GM19193 (cell line): ENCODE results near the gene NR3C1.
A peak's percentile ranks its signal among the peaks of the same experiment; 100 is the strongest.

Source experiments
- POLR2A ChIP-seq: IDR thresholded peaks from 4 replicates; pipeline ENCODE4 v1.6.1; 2011; ENCODE audit not compliant: insufficient read depth, insufficient read length; ENCODE audit errors: extremely low read depth

The NR3C1 gene

GRCh38 chr5:143243103-143243502 lies 160.4 kb downstream of the NR3C1 start:
- TF ChIP-seq POLR2A: no peak

GRCh38 chr5:143241892-143242291 lies 161.6 kb downstream of the NR3C1 start:
- no peak for TF ChIP-seq POLR2A

DNA sequence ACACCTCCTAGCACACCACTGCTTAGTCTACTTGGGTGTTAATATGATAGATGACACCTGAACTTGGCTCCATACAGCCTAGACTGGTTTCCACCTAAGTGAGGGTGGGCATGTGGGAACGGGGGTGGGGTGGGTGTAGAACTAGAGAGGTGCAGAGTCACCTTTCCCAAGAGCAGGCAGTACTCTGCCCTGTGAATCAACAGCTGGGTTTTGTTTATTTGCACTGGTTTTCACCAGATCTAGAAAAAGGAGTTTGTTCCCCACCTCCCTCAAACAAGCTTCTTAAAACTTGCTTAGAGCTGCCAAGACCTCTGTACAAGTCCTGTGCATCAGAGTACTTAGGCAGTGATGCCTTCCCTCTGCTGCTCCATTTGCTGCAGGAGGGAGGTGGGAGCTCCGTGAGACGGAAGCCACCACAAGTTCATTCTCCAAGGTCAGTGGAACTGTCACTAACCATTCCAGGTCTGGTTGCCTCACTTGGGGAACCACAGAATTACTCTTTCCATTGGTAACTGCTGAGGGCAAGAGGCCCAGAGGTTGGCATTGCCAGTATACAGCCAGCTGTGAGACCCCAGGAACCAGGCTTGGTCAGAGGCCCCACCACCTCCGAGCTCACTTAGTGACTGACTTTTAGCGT lies 163.5 kb downstream of the NR3C1 start:
- no peak for TF ChIP-seq POLR2A

DNA sequence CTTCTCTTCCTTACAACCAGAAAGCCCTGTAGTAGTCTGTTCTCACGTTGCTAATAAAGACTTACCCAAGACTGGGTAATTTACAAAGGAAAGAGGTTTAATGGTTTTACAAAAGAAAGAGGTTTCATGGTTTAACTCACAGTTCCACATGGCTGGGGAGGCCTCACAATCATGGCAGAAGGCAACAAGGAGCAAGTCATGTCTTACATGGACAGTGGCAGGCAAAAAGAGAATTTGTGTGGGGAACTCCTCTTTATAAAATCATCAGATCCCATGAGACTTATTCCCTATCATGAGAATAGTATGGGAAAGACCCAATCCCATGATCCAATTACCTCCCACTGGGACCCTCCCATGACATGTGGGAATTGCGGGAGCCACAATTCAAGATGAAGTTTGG lies 164.9 kb downstream of the NR3C1 start:
- TF ChIP-seq POLR2A: no peak

GRCh38 chr5:143237664-143238063 lies 165.8 kb downstream of the NR3C1 start:
- TF ChIP-seq POLR2A: no peak

GRCh38 chr5:143236682-143237081 lies 166.8 kb downstream of the NR3C1 start:
- no peak for TF ChIP-seq POLR2A

GRCh38 chr5:143235423-143235822 lies 168.1 kb downstream of the NR3C1 start:
- TF ChIP-seq POLR2A: no peak

GRCh38 chr5:143234162-143234842 lies 169.2 kb downstream of the NR3C1 start:
- TF ChIP-seq POLR2A: no peak

- TF ChIP-seq POLR2A: no peak
These were observed 170.5 kb downstream of the NR3C1 start for GRCh38 chr5:143233031-143233430.

DNA sequence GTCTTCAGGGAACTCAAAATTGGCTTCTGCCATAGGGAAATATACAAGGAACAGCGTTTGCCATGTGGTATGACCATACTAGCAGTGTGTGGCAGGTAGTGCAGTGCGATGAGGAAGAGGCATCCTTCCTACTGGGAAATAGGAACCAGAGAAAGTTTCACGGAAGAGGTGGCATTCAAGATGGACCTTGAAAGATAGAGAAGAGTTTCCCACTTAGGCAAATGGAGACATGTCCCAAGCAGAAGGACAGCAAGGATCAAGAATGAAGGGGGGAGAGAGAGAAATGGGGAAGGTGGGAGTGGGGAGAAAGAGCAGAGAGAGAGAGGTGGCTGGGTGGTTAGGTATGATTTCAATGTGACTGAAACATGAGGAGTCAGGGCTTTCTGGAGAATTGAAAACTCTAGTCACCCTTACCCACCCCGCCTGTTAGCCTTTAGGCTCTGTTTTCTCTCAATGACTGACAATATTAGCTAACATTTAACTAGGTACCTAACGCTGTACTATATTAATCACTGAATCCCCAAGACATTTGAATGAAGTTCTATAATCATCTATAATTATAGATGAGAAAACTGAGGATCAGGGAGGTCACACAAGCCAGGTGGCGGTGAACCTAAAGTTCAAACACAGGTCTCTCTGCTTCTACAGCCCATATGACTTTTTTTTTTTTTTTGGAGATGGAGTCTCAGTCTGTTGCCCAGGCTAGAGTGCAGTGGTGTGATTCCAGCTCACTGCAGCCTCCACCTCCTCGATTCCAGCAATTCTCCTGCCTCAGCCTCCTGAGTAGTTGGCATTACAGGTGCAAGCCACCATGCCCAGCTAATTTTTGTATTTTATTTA lies 171.3 kb downstream of the NR3C1 start:
- no peak for TF ChIP-seq POLR2A

DNA sequence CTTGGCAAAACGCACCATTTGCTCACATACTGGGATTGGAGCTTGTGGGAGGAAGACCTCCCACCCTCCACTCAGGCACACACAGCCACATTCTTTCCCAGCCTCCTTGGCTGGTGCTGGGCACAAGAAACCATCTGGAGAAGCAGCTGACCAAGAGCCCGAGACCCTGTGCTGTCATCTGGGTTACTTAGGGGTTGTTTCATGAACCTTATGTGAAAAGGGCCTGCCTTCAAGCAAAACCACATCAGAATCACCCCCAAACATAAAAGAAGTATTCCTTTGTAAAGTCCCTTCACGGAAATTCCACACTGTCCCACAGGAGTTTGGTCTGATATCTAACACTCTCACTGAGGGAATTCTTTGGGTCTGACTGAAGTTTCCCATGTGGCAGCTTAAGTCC lies 172.1 kb downstream of the NR3C1 start:
- no peak for TF ChIP-seq POLR2A

DNA sequence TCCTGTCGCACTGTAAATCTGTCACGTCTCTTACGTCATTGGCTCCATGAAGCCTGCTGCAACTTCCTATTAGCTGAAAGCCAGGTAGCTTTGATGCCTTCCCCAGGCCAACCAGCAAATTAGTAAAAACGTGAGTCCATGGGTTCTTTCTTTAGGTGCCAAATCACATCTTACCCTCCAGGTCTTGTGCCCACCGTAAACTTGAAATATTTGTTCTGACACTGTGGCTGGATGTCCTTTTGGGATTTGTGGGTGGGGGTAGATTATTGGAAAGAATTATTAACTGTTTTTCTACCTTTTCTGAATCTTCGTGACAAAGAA lies 172.8 kb downstream of the NR3C1 start:
- TF ChIP-seq POLR2A: no peak

- TF ChIP-seq POLR2A: peak; percentile 8
These were observed 173.4 kb downstream of the NR3C1 start for GRCh38 chr5:143229896-143230675.

DNA sequence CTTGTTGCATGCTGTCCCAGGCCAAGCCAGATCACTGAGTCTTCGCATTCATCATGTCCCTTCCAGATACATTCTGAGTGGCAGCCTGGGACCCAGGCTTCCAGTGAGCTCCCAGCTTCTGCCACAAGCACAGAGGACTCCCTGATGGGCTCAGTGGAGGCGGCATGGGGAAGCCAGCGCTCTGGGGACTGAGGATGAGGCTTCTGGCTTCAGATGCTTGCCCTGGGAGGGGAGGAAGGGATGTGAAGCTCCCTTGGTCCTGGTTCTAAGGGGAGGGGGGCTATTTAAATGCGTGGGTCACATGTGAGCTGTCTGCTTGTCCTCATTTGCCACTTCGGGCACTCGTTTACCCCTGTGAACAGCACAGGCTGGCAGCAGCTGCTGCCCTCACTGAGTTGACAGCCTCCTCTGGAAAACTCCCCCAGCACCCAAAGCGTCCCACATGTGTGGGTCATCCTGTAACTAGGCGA lies 174.0 kb downstream of the NR3C1 start:
- TF ChIP-seq POLR2A: peak; percentile 47
